Vein endothelial cell (primary cell): ENCODE measurements around the gene ENTPD2. TPM values are rescaled to one million over a fixed set of nuclear protein-coding genes. Genes with fewer than 3 reads are reported as not detected.

Experiments used
- small RNA-seq: library from RNA; depleted of rRNA; stranded (forward); fragments of <200 nt; gene quantifications from one replicate; pipeline ENCODE3, GENCODE V24; 2012
- total RNA-seq: library from RNA; depleted of rRNA; stranded (reverse); fragments of >200 nt; gene quantifications from 2 replicates; pipeline ENCODE4 v1.2.3, GENCODE V29; 2012

The ENTPD2 gene
- total RNA-seq, result not detected in 2 replicates

GRCh38 chr9:137053944-137054931, at the start of gene ENTPD2:
Gene ENTPD2, minus strand, starts transcription at chr9:137054061. Its CDS starts 64 bp downstream, at chr9:137053997.

GRCh38 chr9:137086531-137087408, 32.9 kb upstream of the ENTPD2 start, which contains the start of gene MAN1B1:
Gene MAN1B1, plus strand, starts transcription at chr9:137086985. Its CDS starts 15 bp downstream, at chr9:137087000.

GRCh38 chr9:137077010-137077747, 23.3 kb upstream of the ENTPD2 start, which contains the start of gene UAP1L1:
Gene UAP1L1, plus strand, starts transcription at chr9:137077517. Its CDS starts 16 bp downstream, at chr9:137077533.

GRCh38 chr9:137070201-137070905, 16.5 kb upstream of the ENTPD2 start, which contains the start of gene SAPCD2:
Gene SAPCD2, minus strand, starts transcription at chr9:137070557. Its CDS starts 97 bp downstream, at chr9:137070460.

GRCh38 chr9:137046088-137046787, 7.6 kb downstream of the ENTPD2 start, which contains the start of gene NPDC1:
Gene NPDC1, minus strand, starts transcription at chr9:137046177. Its CDS starts 188 bp downstream, at chr9:137045989.

GRCh38 chr9:137031904-137032640, 21.8 kb downstream of the ENTPD2 start, which contains the start of gene FUT7:
Gene FUT7, minus strand, starts transcription at chr9:137032088. Its CDS starts 97 bp downstream, at chr9:137031991.

GRCh38 chr9:137027369-137028262, 26.2 kb downstream of the ENTPD2 start, which contains the start of gene ABCA2:
Gene ABCA2, minus strand, starts transcription at chr9:137028237. Its CDS starts 97 bp downstream, at chr9:137028140.

Small RNA genes lying within 50 kb of the gene (small RNA-seq; reads per million reads assigned to genes)
- gene RF00153, result not detected

Other genes with a start within 250 kb of the ENTPD2 start
- gene RABL6, start 246.1 kb downstream of the ENTPD2 start, total RNA-seq, result 94.1 and 98.4 TPM in 2 replicates
- gene AJM1, start 211.6 kb downstream of the ENTPD2 start, total RNA-seq, result 0.65 and 0.67 TPM in 2 replicates
- gene PHPT1, start 204.7 kb downstream of the ENTPD2 start, total RNA-seq, result 77.7 and 106 TPM in 2 replicates
- 0.98 and 1.4 TPM in 2 replicates for gene MAMDC4, start 201.7 kb downstream of the ENTPD2 start, total RNA-seq
- 253 and 286 TPM in 2 replicates for gene EDF1, start 187.8 kb downstream of the ENTPD2 start, total RNA-seq
- gene TRAF2, start 167.5 kb downstream of the ENTPD2 start, total RNA-seq, result 11.8 and 13.9 TPM in 2 replicates
- 180 and 181 TPM in 2 replicates for gene FBXW5, start 109.3 kb downstream of the ENTPD2 start, total RNA-seq
- 0.33 and 0.76 TPM in 2 replicates for gene C8G, start 108.8 kb downstream of the ENTPD2 start, total RNA-seq
- gene LCN12, start 101.8 kb downstream of the ENTPD2 start, total RNA-seq, result 0.29 TPM in 1 of 2 replicates, not detected in the other
- not detected in 2 replicates for gene PTGDS, start 76.6 kb downstream of the ENTPD2 start, total RNA-seq
- gene LCNL1, start 71.1 kb downstream of the ENTPD2 start, total RNA-seq, result not detected in 2 replicates
- gene PAXX, start 61.6 kb downstream of the ENTPD2 start, total RNA-seq, result 14.6 and 19.6 TPM in 2 replicates
- gene CLIC3, start 57.5 kb downstream of the ENTPD2 start, total RNA-seq, result 0.29 and 0.33 TPM in 2 replicates
- 12.4 and 18.6 TPM in 2 replicates for gene ABCA2, start 25.8 kb downstream of the ENTPD2 start, total RNA-seq
- gene FUT7, start 22.0 kb downstream of the ENTPD2 start, total RNA-seq, result not detected in 2 replicates
- 52.6 and 64.7 TPM in 2 replicates for gene NPDC1, start 7.9 kb downstream of the ENTPD2 start, total RNA-seq
- gene SAPCD2, start 16.5 kb upstream of the ENTPD2 start, total RNA-seq, result 11.1 and 14.7 TPM in 2 replicates
- 19.9 and 21.5 TPM in 2 replicates for gene UAP1L1, start 23.5 kb upstream of the ENTPD2 start, total RNA-seq
- gene MAN1B1, start 32.9 kb upstream of the ENTPD2 start, total RNA-seq, result 65.8 and 69.2 TPM in 2 replicates
- 70.4 and 103 TPM in 2 replicates for gene DPP7, start 60.7 kb upstream of the ENTPD2 start, total RNA-seq
- gene GRIN1, start 85.1 kb upstream of the ENTPD2 start, total RNA-seq, result 0.10 TPM in 1 of 2 replicates, not detected in the other
- gene LRRC26, start 116.0 kb upstream of the ENTPD2 start, total RNA-seq, result not detected in 2 replicates
- not detected in 2 replicates for gene TMEM210, start 118.0 kb upstream of the ENTPD2 start, total RNA-seq
- 30.1 and 37.6 TPM in 2 replicates for gene ANAPC2, start 134.5 kb upstream of the ENTPD2 start, total RNA-seq
- gene SSNA1, start 134.6 kb upstream of the ENTPD2 start, total RNA-seq, result 102 and 108 TPM in 2 replicates
- gene TPRN, start 146.7 kb upstream of the ENTPD2 start, total RNA-seq, result 9.9 and 10.8 TPM in 2 replicates
- gene TMEM203, start 151.6 kb upstream of the ENTPD2 start, total RNA-seq, result 27.1 and 28.9 TPM in 2 replicates
- gene NDOR1, start 151.6 kb upstream of the ENTPD2 start, total RNA-seq, result 8.3 and 8.8 TPM in 2 replicates
- gene RNF208, start 168.2 kb upstream of the ENTPD2 start, total RNA-seq, result 0.19 and 0.65 TPM in 2 replicates
- 0.65 and 0.67 TPM in 2 replicates for gene CYSRT1, start 171.1 kb upstream of the ENTPD2 start, total RNA-seq
- under 0.01 and 0.19 TPM in 2 replicates for gene RNF224, start 173.4 kb upstream of the ENTPD2 start, total RNA-seq
- not detected in 2 replicates for gene SLC34A3, start 176.8 kb upstream of the ENTPD2 start, total RNA-seq
- gene TUBB4B, start 187.2 kb upstream of the ENTPD2 start, total RNA-seq, result 199 and 241 TPM in 2 replicates
- not detected in 2 replicates for gene STPG3, start 197.2 kb upstream of the ENTPD2 start, total RNA-seq
- gene NELFB, start 201.3 kb upstream of the ENTPD2 start, total RNA-seq, result 73.9 and 77.1 TPM in 2 replicates
- 58.3 and 77.4 TPM in 2 replicates for gene TOR4A, start 223.7 kb upstream of the ENTPD2 start, total RNA-seq
- 46.7 and 64.3 TPM in 2 replicates for gene NRARP, start 248.2 kb upstream of the ENTPD2 start, total RNA-seq